Progenitor cell of endocrine pancreas (in vitro differentiated cells): ENCODE data around the gene EIF4EBP2. TPM values are rescaled to one million over a fixed set of nuclear protein-coding genes. Genes with fewer than 3 reads are reported as not detected.

Experiments used
- DNase-seq: peaks from one replicate; pipeline ENCODE4 v3.0.0; 2021; ENCODE audit warnings: low spot score; ENCODE audit not compliant: unreplicated experiment
- H3K27ac Mint-ChIP-seq: 2 replicates; pipeline ENCODE4 v1.8.0; 2021; ENCODE audit warnings: mild to moderate bottlenecking, moderate library complexity, mixed read lengths
- H3K27me3 Mint-ChIP-seq: 2 replicates; pipeline ENCODE4 v1.8.0; 2021; ENCODE audit warnings: mixed read lengths
- H3K36me3 Mint-ChIP-seq: 2 replicates; pipeline ENCODE4 v1.8.0; 2022; ENCODE audit warnings: mixed read lengths; ENCODE audit not compliant: insufficient read depth
- H3K4me1 Mint-ChIP-seq: 2 replicates; pipeline ENCODE4 v1.8.0; 2021; ENCODE audit warnings: low read depth, mixed read lengths
- H3K4me3 Mint-ChIP-seq: 2 replicates; pipeline ENCODE4 v1.8.0; 2021; ENCODE audit warnings: low read depth, mild to moderate bottlenecking, moderate library complexity, mixed read lengths
- H3K9me3 Mint-ChIP-seq: 2 replicates; pipeline ENCODE4 v1.8.0; 2021; ENCODE audit warnings: low read depth, mixed read lengths
- total RNA-seq: library from RNA; stranded (reverse); gene quantifications from 2 replicates; pipeline ENCODE4 v1.2.1, GENCODE V29; 2021
- TF ChIP-seq, protein P1 (sequence below): fragments of 200-600 bp; sonication (generic); IDR thresholded peaks from one replicate; pipeline ENCODE4 v1.5.0; 2021; ENCODE audit warnings: antibody characterized with exemption, mild to moderate bottlenecking; ENCODE audit not compliant: unreplicated experiment

The EIF4EBP2 gene
- total RNA-seq, 1 donor from 2014 or later, result 101 TPM

DNA sequence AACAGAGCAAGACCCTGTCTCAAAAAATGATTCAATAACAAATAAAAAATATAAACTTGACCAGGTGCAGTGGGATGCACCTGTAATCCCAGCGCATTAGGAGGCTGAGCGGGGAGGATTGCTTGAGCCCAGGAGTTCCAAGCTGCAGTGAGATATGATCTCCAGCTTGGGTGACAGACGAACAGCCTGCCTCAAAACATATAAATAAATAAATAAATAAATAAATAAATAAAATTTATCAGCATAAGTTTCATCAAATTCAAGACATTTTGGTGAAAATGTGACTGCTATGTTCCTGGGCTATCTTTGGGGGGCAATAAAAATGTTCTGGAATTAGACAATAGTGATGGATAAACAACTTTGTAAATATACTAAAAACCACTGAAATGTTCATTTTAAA, 4.8 kb upstream of the EIF4EBP2 start:
- no peak for DNase-seq
- no peak overlapping the region for H3K27ac Mint-ChIP-seq
- peaks cover 1% of the 10 kb centered on the region for H3K4me1 Mint-ChIP-seq
- no peaks in the 10 kb centered on the region for H3K36me3 Mint-ChIP-seq
- no peak overlapping the region for H3K4me3 Mint-ChIP-seq
- TF ChIP-seq, protein P1, sequence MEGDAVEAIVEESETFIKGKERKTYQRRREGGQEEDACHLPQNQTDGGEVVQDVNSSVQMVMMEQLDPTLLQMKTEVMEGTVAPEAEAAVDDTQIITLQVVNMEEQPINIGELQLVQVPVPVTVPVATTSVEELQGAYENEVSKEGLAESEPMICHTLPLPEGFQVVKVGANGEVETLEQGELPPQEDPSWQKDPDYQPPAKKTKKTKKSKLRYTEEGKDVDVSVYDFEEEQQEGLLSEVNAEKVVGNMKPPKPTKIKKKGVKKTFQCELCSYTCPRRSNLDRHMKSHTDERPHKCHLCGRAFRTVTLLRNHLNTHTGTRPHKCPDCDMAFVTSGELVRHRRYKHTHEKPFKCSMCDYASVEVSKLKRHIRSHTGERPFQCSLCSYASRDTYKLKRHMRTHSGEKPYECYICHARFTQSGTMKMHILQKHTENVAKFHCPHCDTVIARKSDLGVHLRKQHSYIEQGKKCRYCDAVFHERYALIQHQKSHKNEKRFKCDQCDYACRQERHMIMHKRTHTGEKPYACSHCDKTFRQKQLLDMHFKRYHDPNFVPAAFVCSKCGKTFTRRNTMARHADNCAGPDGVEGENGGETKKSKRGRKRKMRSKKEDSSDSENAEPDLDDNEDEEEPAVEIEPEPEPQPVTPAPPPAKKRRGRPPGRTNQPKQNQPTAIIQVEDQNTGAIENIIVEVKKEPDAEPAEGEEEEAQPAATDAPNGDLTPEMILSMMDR, result no peak
- H3K27me3 Mint-ChIP-seq, result no peaks in the 10 kb centered on the region
- H3K9me3 Mint-ChIP-seq, result no peaks in the 10 kb centered on the region

DNA sequence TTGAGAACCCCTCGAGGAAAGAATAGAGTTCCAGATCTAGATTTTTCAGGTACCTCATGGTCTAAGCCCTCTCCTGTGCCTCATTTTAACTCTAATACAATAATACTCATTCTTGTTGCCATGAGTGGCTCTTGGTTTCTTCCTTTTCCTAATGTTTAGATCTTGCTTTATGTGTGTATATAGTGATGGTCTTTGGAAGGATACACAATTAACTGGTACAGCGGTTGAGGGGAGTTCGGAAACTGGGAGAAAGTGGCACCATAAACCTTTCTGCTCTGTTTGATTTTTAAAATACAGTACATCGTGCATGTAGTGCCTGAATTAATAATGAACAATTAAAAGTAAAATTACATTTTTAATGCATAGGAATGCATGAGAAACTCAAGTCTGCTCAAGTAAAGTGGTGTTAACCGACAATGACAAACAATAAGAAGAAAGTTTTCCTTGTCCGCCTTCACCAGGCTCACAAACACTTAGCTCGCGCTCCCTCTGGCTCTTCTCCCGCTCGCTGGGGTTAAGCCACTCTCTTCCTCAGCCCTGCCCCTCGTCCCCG, 386 bp upstream of the EIF4EBP2 start:
- H3K27ac Mint-ChIP-seq, result peak overlapping the region; percentile 95
- H3K27me3 Mint-ChIP-seq, result no peaks in the 10 kb centered on the region
- peaks cover 12% of the 10 kb centered on the region for H3K36me3 Mint-ChIP-seq
- DNase-seq, result no peak
- TF ChIP-seq, protein P1, result no peak
- H3K4me3 Mint-ChIP-seq, result peak overlapping the region; percentile 94
- H3K4me1 Mint-ChIP-seq, result peaks cover 22% of the 10 kb centered on the region
- H3K9me3 Mint-ChIP-seq, result peaks cover 2% of the 10 kb centered on the region

DNA sequence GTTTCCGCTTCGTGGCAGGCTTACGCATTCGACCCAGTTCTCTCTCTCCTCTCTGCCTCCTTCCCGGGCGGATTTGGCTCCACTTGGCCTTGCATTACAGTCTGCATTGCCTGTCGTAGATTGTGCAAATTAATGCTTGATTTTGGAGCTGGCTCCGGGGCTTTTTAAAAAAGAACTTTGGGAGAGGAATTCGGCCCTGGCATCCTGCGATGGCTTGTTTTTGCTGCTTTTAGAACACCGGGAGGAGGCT, 767 bp downstream of the EIF4EBP2 start:
- Mint-ChIP-seq H3K27me3 (no peaks in the 10 kb centered on the region), H3K4me3 (peak overlapping the region; percentile 94), H3K27ac (peak overlapping the region; percentile 98), H3K4me1 (peaks cover 27% of the 10 kb centered on the region), H3K36me3 (peaks cover 20% of the 10 kb centered on the region), H3K9me3 (peaks cover 3% of the 10 kb centered on the region)
- DNase-seq, result no peak
- TF ChIP-seq, protein P1, result no peak

DNA sequence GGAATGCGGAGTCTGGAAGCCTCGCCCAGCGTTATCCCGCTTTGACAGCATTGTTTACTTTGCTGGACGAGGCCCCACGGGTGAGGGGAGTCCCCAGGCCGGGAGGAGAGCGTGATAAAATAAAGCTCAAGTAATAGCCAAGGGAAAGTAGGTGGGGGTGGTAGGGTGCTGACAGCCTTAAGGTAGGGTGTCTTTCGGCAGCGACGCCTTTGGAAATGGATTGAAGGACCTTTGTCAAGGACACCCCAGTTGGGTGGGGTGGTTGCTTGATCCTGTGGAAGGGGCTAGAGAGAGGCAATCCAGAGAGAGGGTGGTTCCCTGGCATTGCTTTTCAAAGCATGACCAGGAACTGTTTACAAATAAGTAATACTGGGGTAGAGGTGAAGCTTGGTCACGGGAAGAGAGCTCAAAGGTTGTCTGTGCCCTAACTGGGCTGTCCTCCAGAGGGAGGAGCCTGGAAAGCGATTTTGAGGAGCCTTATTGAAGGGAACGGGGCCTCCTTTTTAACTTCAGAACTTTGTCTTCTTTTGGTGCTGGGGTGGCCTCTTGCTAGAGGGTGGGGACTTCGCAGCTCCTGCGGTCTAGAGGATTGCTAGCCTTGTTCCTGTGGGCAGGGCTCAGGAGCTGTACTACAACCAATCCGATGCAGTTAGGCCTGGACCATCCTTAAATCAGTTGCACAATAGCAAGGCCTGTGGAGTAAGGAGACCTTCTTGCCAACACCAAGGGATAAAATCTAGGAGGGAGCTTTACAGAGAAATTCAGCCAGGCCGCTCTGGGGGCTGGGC, 1.3 kb downstream of the EIF4EBP2 start:
- Mint-ChIP-seq H3K27me3 (no peaks in the 10 kb centered on the region), H3K9me3 (peaks cover 3% of the 10 kb centered on the region), H3K4me3 (peak overlapping the region; percentile 94), H3K4me1 (peaks cover 28% of the 10 kb centered on the region), H3K36me3 (peaks cover 21% of the 10 kb centered on the region), H3K27ac (peak overlapping the region; percentile 98)
- no peak for DNase-seq
- TF ChIP-seq, protein P1, result no peak

DNA sequence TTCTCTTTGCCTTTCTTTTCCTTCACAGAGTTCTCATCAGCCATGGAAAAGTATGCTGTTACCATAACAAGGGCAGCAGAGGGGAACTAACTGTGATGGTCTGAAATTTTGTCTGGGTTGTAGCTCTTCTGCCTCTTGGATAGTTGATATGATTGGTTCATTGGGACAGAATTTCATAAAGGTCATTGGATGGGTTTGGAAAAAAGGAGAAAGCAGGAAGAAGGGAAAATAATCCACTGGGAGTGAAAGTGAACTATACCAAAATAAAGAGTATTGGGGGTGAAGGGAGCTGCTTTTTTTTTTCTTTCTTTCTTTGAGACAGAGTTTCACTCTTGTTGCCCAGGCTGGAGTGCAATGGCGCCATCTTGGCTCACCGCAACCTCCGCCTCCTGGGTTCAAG, 5.8 kb downstream of the EIF4EBP2 start:
- Mint-ChIP-seq H3K36me3 (peaks cover 23% of the 10 kb centered on the region), H3K4me1 (peaks cover 27% of the 10 kb centered on the region), H3K27me3 (no peaks in the 10 kb centered on the region), H3K4me3 (no peak overlapping the region), H3K27ac (peak overlapping the region; percentile 7), H3K9me3 (peaks cover 3% of the 10 kb centered on the region)
- TF ChIP-seq, protein P1, result no peak
- no peak for DNase-seq
